Kidney epithelial cell (primary cell): ENCODE measurements around the gene RSPH9. TPM values are rescaled to one million over a fixed set of nuclear protein-coding genes. Genes with fewer than 3 reads are reported as not detected.

ENCODE experiments used
- DNase-seq: peaks from one replicate; pipeline ENCODE4 v3.0.0-alpha.2; 2010; ENCODE audit warnings: low read depth
- H3K27me3 ChIP-seq: 2 replicates; pipeline ENCODE4 v1.6.0; 2011; ENCODE audit warnings: low read length; ENCODE audit not compliant: control insufficient read depth, insufficient read depth
- H3K36me3 ChIP-seq: 2 replicates; pipeline ENCODE4 v1.5.1; 2011; ENCODE audit warnings: low read length; ENCODE audit not compliant: control insufficient read depth, insufficient read depth
- H3K4me3 ChIP-seq: 2 replicates; pipeline ENCODE4 v1.5.1; 2011; ENCODE audit warnings: low read depth, mild to moderate bottlenecking, control low read depth, low read length
- total RNA-seq: library from RNA; depleted of rRNA; stranded (reverse); fragments of >200 nt; gene quantifications from 2 replicates; pipeline ENCODE4 v1.2.3, GENCODE V29; 2015
- TF ChIP-seq, protein P1 (sequence below): IDR thresholded peaks from 2 replicates; pipeline ENCODE4 v1.5.1; 2011; ENCODE audit warnings: mild to moderate bottlenecking, moderate library complexity, low read length, control low read depth, inconsistent platforms; ENCODE audit not compliant: insufficient read depth, poor library complexity, severe bottlenecking

RSPH9 gene
- total RNA-seq, 1 donor from 2014 or later: 0.08 TPM

- no peak for DNase-seq
- TF ChIP-seq, protein P1, sequence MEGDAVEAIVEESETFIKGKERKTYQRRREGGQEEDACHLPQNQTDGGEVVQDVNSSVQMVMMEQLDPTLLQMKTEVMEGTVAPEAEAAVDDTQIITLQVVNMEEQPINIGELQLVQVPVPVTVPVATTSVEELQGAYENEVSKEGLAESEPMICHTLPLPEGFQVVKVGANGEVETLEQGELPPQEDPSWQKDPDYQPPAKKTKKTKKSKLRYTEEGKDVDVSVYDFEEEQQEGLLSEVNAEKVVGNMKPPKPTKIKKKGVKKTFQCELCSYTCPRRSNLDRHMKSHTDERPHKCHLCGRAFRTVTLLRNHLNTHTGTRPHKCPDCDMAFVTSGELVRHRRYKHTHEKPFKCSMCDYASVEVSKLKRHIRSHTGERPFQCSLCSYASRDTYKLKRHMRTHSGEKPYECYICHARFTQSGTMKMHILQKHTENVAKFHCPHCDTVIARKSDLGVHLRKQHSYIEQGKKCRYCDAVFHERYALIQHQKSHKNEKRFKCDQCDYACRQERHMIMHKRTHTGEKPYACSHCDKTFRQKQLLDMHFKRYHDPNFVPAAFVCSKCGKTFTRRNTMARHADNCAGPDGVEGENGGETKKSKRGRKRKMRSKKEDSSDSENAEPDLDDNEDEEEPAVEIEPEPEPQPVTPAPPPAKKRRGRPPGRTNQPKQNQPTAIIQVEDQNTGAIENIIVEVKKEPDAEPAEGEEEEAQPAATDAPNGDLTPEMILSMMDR: no peak
- Histone ChIP-seq H3K4me3 (no peak overlapping the region), H3K27me3 (peaks cover 14% of the 10 kb centered on the region), H3K36me3 (no peaks in the 10 kb centered on the region)
These were observed 68.9 kb downstream of the RSPH9 start for GRCh38 chr6:43713643-43714310.

DNA sequence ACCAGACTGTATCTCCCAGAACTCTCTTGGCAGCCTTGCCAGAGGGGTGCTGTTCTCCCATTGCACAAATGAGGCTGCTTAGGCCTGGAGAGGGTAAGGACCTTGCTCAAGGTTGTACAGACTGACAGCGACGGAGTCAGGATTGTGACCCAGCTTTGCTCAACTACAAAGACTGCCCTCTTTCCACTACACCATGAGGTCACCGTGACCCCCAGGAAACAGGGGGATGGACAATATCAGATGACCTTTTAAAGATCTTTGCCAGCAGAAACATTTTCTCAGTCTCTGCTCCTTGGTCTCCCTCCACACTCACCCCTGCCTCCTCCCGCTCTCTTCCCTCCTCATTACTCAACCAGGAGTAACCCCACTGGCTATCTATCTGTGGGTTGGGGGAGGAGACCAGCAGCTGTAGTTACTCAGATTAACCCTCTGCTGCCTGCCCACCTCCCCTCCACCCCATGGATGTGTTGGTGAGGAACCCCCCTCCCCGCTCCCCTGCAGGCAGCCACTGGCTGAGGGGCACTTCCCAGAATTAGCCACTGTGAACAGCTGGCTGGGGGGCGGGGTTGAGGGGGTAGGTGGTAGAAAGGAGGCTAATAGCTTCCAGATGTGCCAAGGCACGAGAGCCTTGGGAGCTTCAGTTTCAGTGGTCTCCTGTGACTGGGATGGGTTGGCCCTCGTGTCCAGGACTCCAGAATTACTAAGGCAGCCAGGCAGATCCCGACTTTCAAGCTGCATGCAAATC, 69.6 kb downstream of the RSPH9 start:
- DNase-seq: no peak
- Histone ChIP-seq H3K27me3 (peaks cover 15% of the 10 kb centered on the region), H3K36me3 (no peaks in the 10 kb centered on the region), H3K4me3 (no peak overlapping the region)
- TF ChIP-seq, protein P1: no peak

GRCh38 chr6:43715056-43715788, 70.4 kb downstream of the RSPH9 start:
- no peak for DNase-seq
- Histone ChIP-seq H3K36me3 (no peaks in the 10 kb centered on the region), H3K27me3 (peaks cover 19% of the 10 kb centered on the region), H3K4me3 (no peak overlapping the region)
- TF ChIP-seq, protein P1: no peak

DNA sequence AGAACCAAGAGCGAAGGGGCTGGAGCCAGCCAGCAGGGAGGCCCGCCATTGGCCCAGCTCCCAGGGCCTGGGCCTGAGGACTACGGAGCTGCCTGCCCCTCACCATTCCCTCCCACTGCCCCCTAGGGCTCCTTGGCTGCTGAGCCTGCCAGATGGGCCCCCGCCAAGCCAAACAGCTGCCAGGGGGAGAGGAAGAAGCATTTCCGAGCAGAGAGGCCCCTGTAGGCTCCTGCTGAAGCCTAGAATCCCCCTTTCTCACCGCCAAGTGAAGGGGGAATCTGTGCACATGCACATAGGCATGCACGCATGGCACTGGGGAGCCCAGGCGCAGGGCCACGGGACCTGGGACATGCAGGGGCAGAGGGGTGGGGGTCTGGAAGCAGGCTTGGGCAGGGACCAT, 71.3 kb downstream of the RSPH9 start:
- Histone ChIP-seq H3K36me3 (no peaks in the 10 kb centered on the region), H3K27me3 (peaks cover 18% of the 10 kb centered on the region), H3K4me3 (no peak overlapping the region)
- TF ChIP-seq, protein P1: no peak
- DNase-seq: no peak

- Histone ChIP-seq H3K27me3 (peaks cover 12% of the 10 kb centered on the region), H3K4me3 (no peak overlapping the region), H3K36me3 (no peaks in the 10 kb centered on the region)
- TF ChIP-seq, protein P1: no peak
- DNase-seq: no peak
These were observed 72.6 kb downstream of the RSPH9 start for GRCh38 chr6:43717389-43717788.
